ENCODE results near the gene EHMT2. TPM values are rescaled to one million over a fixed set of nuclear protein-coding genes. Genes with fewer than 3 reads are reported as not detected.

EHMT2 gene
- polyA plus RNA-seq, 3 donors = 9.9 to 52.8 (median 16.0) TPM

GRCh38 chr6:31906122-31906521 is 8.6 kb upstream of the EHMT2 start:
- TF ChIP-seq, protein P1, sequence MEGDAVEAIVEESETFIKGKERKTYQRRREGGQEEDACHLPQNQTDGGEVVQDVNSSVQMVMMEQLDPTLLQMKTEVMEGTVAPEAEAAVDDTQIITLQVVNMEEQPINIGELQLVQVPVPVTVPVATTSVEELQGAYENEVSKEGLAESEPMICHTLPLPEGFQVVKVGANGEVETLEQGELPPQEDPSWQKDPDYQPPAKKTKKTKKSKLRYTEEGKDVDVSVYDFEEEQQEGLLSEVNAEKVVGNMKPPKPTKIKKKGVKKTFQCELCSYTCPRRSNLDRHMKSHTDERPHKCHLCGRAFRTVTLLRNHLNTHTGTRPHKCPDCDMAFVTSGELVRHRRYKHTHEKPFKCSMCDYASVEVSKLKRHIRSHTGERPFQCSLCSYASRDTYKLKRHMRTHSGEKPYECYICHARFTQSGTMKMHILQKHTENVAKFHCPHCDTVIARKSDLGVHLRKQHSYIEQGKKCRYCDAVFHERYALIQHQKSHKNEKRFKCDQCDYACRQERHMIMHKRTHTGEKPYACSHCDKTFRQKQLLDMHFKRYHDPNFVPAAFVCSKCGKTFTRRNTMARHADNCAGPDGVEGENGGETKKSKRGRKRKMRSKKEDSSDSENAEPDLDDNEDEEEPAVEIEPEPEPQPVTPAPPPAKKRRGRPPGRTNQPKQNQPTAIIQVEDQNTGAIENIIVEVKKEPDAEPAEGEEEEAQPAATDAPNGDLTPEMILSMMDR (IDR thresholded peaks at IDR 0.05) = no peak
- Mint-ChIP-seq H3K27me3 (ENCODE audit: low read depth in 3 of 3) (peaks cover 8 to 29% (median 15%) of the 10 kb centered on the region in 3 donors), H3K9me3 (peaks cover 0 to 2% (median 0%) of the 10 kb centered on the region in 7 donors), H3K36me3 (peaks cover 0 to 3% of the 10 kb centered on the region in 2 donors), H3K27ac (no peak overlapping the region), H3K4me3 (peak overlapping the region in 1 of 2 donors; percentile 33), H3K4me1 (peaks cover 25% of the 10 kb centered on the region)
- Histone ChIP-seq H3K4me3 (replicated peaks in 1 of 3; ENCODE audit: low read depth in 2 of 3, low read length in 3 of 3) (no peak overlapping the region), H3K79me2 (ENCODE audit: insufficient read depth, low read length) (no peaks in the 10 kb centered on the region), H3K9ac (ENCODE audit: insufficient read depth, low read length, poor library complexity, severe bottlenecking) (no peak overlapping the region), H4K20me1 (ENCODE audit: insufficient read depth, low read length) (no peaks in the 10 kb centered on the region), H3K36me3 (replicated peaks in 1 of 2; ENCODE audit: control insufficient read depth in 1 of 2, insufficient read depth in 2 of 2, low read length in 2 of 2) (no peaks in the 10 kb centered on the region), H3K27ac (ENCODE audit: low read depth in 1 of 2, low read length in 2 of 2) (no peak overlapping the region), H3K4me1 (ENCODE audit: control insufficient read depth in 1 of 2, insufficient read depth in 2 of 2, low read length in 2 of 2) (peaks cover 20 to 25% of the 10 kb centered on the region in 2 donors), H2AFZ (ENCODE audit: insufficient read depth, low read depth, low read length, poor library complexity, severe bottlenecking) (no peak overlapping the region), H3K27me3 (ENCODE audit: control insufficient read depth in 2 of 2, insufficient read depth in 2 of 2, low read length in 2 of 2) (no peaks in the 10 kb centered on the region), H3K9me3 (replicated peaks in 1 of 2; ENCODE audit: control insufficient read depth in 1 of 2, insufficient read depth in 1 of 2, low read length in 2 of 2) (no peaks in the 10 kb centered on the region), H3K4me2 (replicated peaks; ENCODE audit: extremely low read depth, low read length, poor library complexity, severe bottlenecking) (no peak overlapping the region)
- intact Hi-C loops (cut with micrococcal nuclease) = loop anchor here in 1 of 2 donors (5.0 kb wide), 1 partner anchor 36 kb away; no protein-coding TSS in a partner anchor
- WGBS (ENCODE audit: insufficient coverage) = 61% methylated on average over 3 of the region's 4 CpGs
- DNase-seq = no peak

DNA sequence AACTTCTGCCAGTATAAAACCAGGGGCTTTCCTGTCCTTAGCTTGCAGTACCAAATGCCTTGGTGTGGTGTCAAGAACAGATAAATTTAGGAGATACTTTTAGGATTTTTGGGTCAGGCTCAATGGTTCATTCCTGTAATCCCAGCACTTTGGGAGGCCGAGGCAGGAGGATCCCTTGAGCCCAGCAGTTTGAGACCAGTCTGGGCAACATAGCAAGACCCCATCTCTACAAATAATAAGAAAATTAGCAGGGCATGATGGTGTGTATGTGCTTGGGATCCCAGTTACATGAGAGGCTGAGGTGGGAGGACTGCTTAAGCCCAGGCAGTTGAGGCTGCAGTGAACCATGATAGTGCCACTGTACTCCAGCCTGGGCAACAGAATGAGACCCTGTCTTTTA is 7.5 kb upstream of the EHMT2 start:
- Mint-ChIP-seq H3K9me3 (peaks cover 0 to 2% (median 0%) of the 10 kb centered on the region in 7 donors), H3K27me3 (ENCODE audit: low read depth in 3 of 3) (peaks cover 8 to 29% (median 15%) of the 10 kb centered on the region in 3 donors), H3K27ac (no peak overlapping the region), H3K4me1 (peaks cover 22% of the 10 kb centered on the region), H3K36me3 (peaks cover 0 to 3% of the 10 kb centered on the region in 2 donors), H3K4me3 (no peak overlapping the region)
- H3K36me3 ChIP-seq (replicated peaks in 1 of 2; ENCODE audit: control insufficient read depth in 1 of 2, insufficient read depth in 2 of 2, low read length in 2 of 2) = no peaks in the 10 kb centered on the region
- no peaks in the 10 kb centered on the region for H4K20me1 ChIP-seq (ENCODE audit: insufficient read depth, low read length)
- H3K4me2 ChIP-seq (replicated peaks; ENCODE audit: extremely low read depth, low read length, poor library complexity, severe bottlenecking) = no peak overlapping the region
- H3K27ac ChIP-seq (ENCODE audit: low read depth in 1 of 2, low read length in 2 of 2) = no peak overlapping the region
- intact Hi-C loops (cut with micrococcal nuclease) = loop anchor here in 1 of 2 donors (5.0 kb wide), 1 partner anchor 37 kb away; no protein-coding TSS in a partner anchor
- H3K4me3 ChIP-seq (replicated peaks in 1 of 3; ENCODE audit: low read depth in 2 of 3, low read length in 3 of 3) = no peak overlapping the region
- DNase-seq = no peak
- WGBS (ENCODE audit: insufficient coverage) = no CpG with 5 or more reads among the region's 1 CpG
- H3K79me2 ChIP-seq (ENCODE audit: insufficient read depth, low read length) = no peaks in the 10 kb centered on the region
- no peak overlapping the region for H3K9ac ChIP-seq (ENCODE audit: insufficient read depth, low read length, poor library complexity, severe bottlenecking)
- H3K4me1 ChIP-seq (ENCODE audit: control insufficient read depth in 1 of 2, insufficient read depth in 2 of 2, low read length in 2 of 2) = peaks cover 22 to 34% of the 10 kb centered on the region in 2 donors
- no peaks in the 10 kb centered on the region for H3K27me3 ChIP-seq (ENCODE audit: control insufficient read depth in 2 of 2, insufficient read depth in 2 of 2, low read length in 2 of 2)
- no peaks in the 10 kb centered on the region for H3K9me3 ChIP-seq (replicated peaks in 1 of 2; ENCODE audit: control insufficient read depth in 1 of 2, insufficient read depth in 1 of 2, low read length in 2 of 2)
- TF ChIP-seq, protein P1 (IDR thresholded peaks at IDR 0.05) = no peak
- no peak overlapping the region for H2AFZ ChIP-seq (ENCODE audit: insufficient read depth, low read depth, low read length, poor library complexity, severe bottlenecking)

Data from CD14-positive monocyte (primary cell).